GM18909 (cell line): Measurements from ENCODE around the gene CCDC17.

Experiments used
- ATAC-seq: cut with Tn5 transposase; IDR thresholded peaks from one replicate; pipeline ENCODE4 v1.9.1; 2021; ENCODE audit warnings: mild to moderate bottlenecking; ENCODE audit not compliant: unreplicated experiment, poor library complexity

CCDC17 gene

GRCh38 chr1:45623972-45624371 lies at the start of gene CCDC17:
Gene CCDC17, minus strand, starts transcription at chr1:45624054. Its CDS starts 145 bp downstream, at chr1:45623909.
- no peak for ATAC-seq

- no peak for ATAC-seq
Observed at GRCh38 chr1:45669859-45670655, 46.2 kb upstream of the CCDC17 start.

GRCh38 chr1:45669379-45669778 lies 45.5 kb upstream of the CCDC17 start:
- no peak for ATAC-seq

GRCh38 chr1:45668526-45668925 lies 44.7 kb upstream of the CCDC17 start:
- no peak for ATAC-seq

- no peak for ATAC-seq
Observed at GRCh38 chr1:45667321-45668111, 43.7 kb upstream of the CCDC17 start.

GRCh38 chr1:45666836-45667235 lies 43.0 kb upstream of the CCDC17 start:
- no peak for ATAC-seq

GRCh38 chr1:45660336-45660735 lies 36.5 kb upstream of the CCDC17 start:
- no peak for ATAC-seq

GRCh38 chr1:45659222-45659621 lies 35.4 kb upstream of the CCDC17 start:
- no peak for ATAC-seq

- ATAC-seq = no peak
Observed at GRCh38 chr1:45658171-45658570, 34.3 kb upstream of the CCDC17 start.

GRCh38 chr1:45656573-45657226 lies 32.8 kb upstream of the CCDC17 start:
- ATAC-seq = no peak

GRCh38 chr1:45654540-45655280 lies 30.9 kb upstream of the CCDC17 start:
- no peak for ATAC-seq

GRCh38 chr1:45647248-45648021 lies 23.6 kb upstream of the CCDC17 start:
- ATAC-seq = no peak

GRCh38 chr1:45644661-45645060 lies 20.8 kb upstream of the CCDC17 start:
- no peak for ATAC-seq

- no peak for ATAC-seq
Observed at GRCh38 chr1:45643978-45644377, 20.1 kb upstream of the CCDC17 start.

GRCh38 chr1:45643321-45643720 lies 19.5 kb upstream of the CCDC17 start:
- ATAC-seq = no peak

GRCh38 chr1:45640293-45640692 lies 16.4 kb upstream of the CCDC17 start:
- ATAC-seq = no peak

GRCh38 chr1:45635211-45635610 lies 11.4 kb upstream of the CCDC17 start:
- no peak for ATAC-seq

- no peak for ATAC-seq
Observed at GRCh38 chr1:45630429-45630828, 6.6 kb upstream of the CCDC17 start.

- no peak for ATAC-seq
Observed at GRCh38 chr1:45629035-45629434, 5.2 kb upstream of the CCDC17 start.
